ENCODE results near the gene OR56A5.

OR56A5 gene

GRCh38 chr11:5930614-5931013 is 37.7 kb downstream of the OR56A5 start:
- no peak overlapping the region for H3K27ac ChIP-seq (ENCODE audit: low read depth, low read length)
- no peaks in the 10 kb centered on the region for H3K36me3 ChIP-seq (ENCODE audit: control insufficient read depth, insufficient read depth, low read length)
- H2AK5ac ChIP-seq (ENCODE audit: low read length), result no peak overlapping the region
- H2BK5ac ChIP-seq (ENCODE audit: low read length), result no peak overlapping the region
- no peaks in the 10 kb centered on the region for H3K27me3 ChIP-seq (ENCODE audit: insufficient read depth, low read length, poor library complexity)
- H4K5ac ChIP-seq (ENCODE audit: low read length), result no peak overlapping the region
- H3K4me2 ChIP-seq (ENCODE audit: low read length), result no peak overlapping the region
- H3K9ac ChIP-seq (ENCODE audit: low read length), result no peak overlapping the region
- no peak overlapping the region for H2BK15ac ChIP-seq (replicated peaks; ENCODE audit: low read depth)
- H3K56ac ChIP-seq (ENCODE audit: low read length), result no peak overlapping the region
- no peaks in the 10 kb centered on the region for H3K4me1 ChIP-seq (ENCODE audit: control insufficient read depth, low read depth, low read length)
- no peak overlapping the region for H3K18ac ChIP-seq (ENCODE audit: low read length)
- H4K8ac ChIP-seq (ENCODE audit: low read depth, low read length), result no peak overlapping the region
- no peak overlapping the region for H3K23ac ChIP-seq (ENCODE audit: low read length)
- no peak overlapping the region for H2BK120ac ChIP-seq (ENCODE audit: low read depth, low read length)
- H3K79me2 ChIP-seq (ENCODE audit: control insufficient read depth, insufficient read depth, low read length), result no peaks in the 10 kb centered on the region
- no CpG with 5 or more reads among the region's 19 CpGs for WGBS (ENCODE audit: extremely low coverage, insufficient coverage, low lambda C conversion rate)
- H3K4me3 ChIP-seq (ENCODE audit: low read length), result no peak overlapping the region
- no peak for DNase-seq
- no peak overlapping the region for H3K4ac ChIP-seq (ENCODE audit: low read depth, low read length)
- no peaks in the 10 kb centered on the region for H3K79me1 ChIP-seq (ENCODE audit: low read length)

- Histone ChIP-seq H2BK5ac (ENCODE audit: low read length) (no peak overlapping the region), H3K79me1 (ENCODE audit: low read length) (no peaks in the 10 kb centered on the region), H3K27ac (ENCODE audit: low read depth, low read length) (no peak overlapping the region), H3K23ac (ENCODE audit: low read length) (no peak overlapping the region), H3K4ac (ENCODE audit: low read depth, low read length) (no peak overlapping the region), H2AK5ac (ENCODE audit: low read length) (no peak overlapping the region), H3K56ac (ENCODE audit: low read length) (no peak overlapping the region), H3K4me2 (ENCODE audit: low read length) (no peak overlapping the region), H3K18ac (ENCODE audit: low read length) (no peak overlapping the region), H3K36me3 (ENCODE audit: control insufficient read depth, insufficient read depth, low read length) (no peaks in the 10 kb centered on the region), H3K4me3 (ENCODE audit: low read length) (no peak overlapping the region), H4K8ac (ENCODE audit: low read depth, low read length) (no peak overlapping the region), H3K4me1 (ENCODE audit: control insufficient read depth, low read depth, low read length) (no peaks in the 10 kb centered on the region), H3K27me3 (ENCODE audit: insufficient read depth, low read length, poor library complexity) (no peaks in the 10 kb centered on the region), H3K9ac (ENCODE audit: low read length) (no peak overlapping the region), H2BK15ac (replicated peaks; ENCODE audit: low read depth) (no peak overlapping the region), H3K79me2 (ENCODE audit: control insufficient read depth, insufficient read depth, low read length) (no peaks in the 10 kb centered on the region), H4K5ac (ENCODE audit: low read length) (no peak overlapping the region), H2BK120ac (ENCODE audit: low read depth, low read length) (no peak overlapping the region)
- DNase-seq, result no peak
- WGBS (ENCODE audit: extremely low coverage, insufficient coverage, low lambda C conversion rate), result no CpG with 5 or more reads among the region's 31 CpGs
Measured at GRCh38 chr11:5929571-5930368, 38.5 kb downstream of the OR56A5 start.

GRCh38 chr11:5928811-5929210 is 39.5 kb downstream of the OR56A5 start:
- Histone ChIP-seq H2BK15ac (replicated peaks; ENCODE audit: low read depth) (no peak overlapping the region), H3K56ac (ENCODE audit: low read length) (no peak overlapping the region), H3K27me3 (ENCODE audit: insufficient read depth, low read length, poor library complexity) (no peaks in the 10 kb centered on the region), H4K8ac (ENCODE audit: low read depth, low read length) (no peak overlapping the region), H3K27ac (ENCODE audit: low read depth, low read length) (no peak overlapping the region), H3K18ac (ENCODE audit: low read length) (no peak overlapping the region), H2AK5ac (ENCODE audit: low read length) (no peak overlapping the region), H2BK120ac (ENCODE audit: low read depth, low read length) (no peak overlapping the region), H3K4ac (ENCODE audit: low read depth, low read length) (no peak overlapping the region), H3K4me2 (ENCODE audit: low read length) (no peak overlapping the region), H3K4me1 (ENCODE audit: control insufficient read depth, low read depth, low read length) (no peaks in the 10 kb centered on the region), H3K79me1 (ENCODE audit: low read length) (no peaks in the 10 kb centered on the region), H3K36me3 (ENCODE audit: control insufficient read depth, insufficient read depth, low read length) (no peaks in the 10 kb centered on the region), H3K9ac (ENCODE audit: low read length) (no peak overlapping the region), H2BK5ac (ENCODE audit: low read length) (no peak overlapping the region), H3K23ac (ENCODE audit: low read length) (no peak overlapping the region), H3K4me3 (ENCODE audit: low read length) (no peak overlapping the region), H3K79me2 (ENCODE audit: control insufficient read depth, insufficient read depth, low read length) (no peaks in the 10 kb centered on the region), H4K5ac (ENCODE audit: low read length) (no peak overlapping the region)
- DNase-seq, result no peak
- WGBS (ENCODE audit: extremely low coverage, insufficient coverage, low lambda C conversion rate), result no CpG with 5 or more reads among the region's 15 CpGs

- H3K27ac ChIP-seq (ENCODE audit: low read depth, low read length), result no peak overlapping the region
- H3K79me1 ChIP-seq (ENCODE audit: low read length), result no peaks in the 10 kb centered on the region
Measured at GRCh38 chr11:5928271-5928670, 40.0 kb downstream of the OR56A5 start.

GRCh38 chr11:5923794-5924193 is 44.5 kb downstream of the OR56A5 start:
- no peak overlapping the region for H3K4me3 ChIP-seq (ENCODE audit: low read length)
- DNase-seq, result peak; percentile 3
- no peak overlapping the region for H3K9ac ChIP-seq (ENCODE audit: low read length)
- H3K79me1 ChIP-seq (ENCODE audit: low read length), result no peaks in the 10 kb centered on the region
- H3K56ac ChIP-seq (ENCODE audit: low read length), result no peak overlapping the region
- H2BK5ac ChIP-seq (ENCODE audit: low read length), result no peak overlapping the region
- H3K4me1 ChIP-seq (ENCODE audit: control insufficient read depth, low read depth, low read length), result no peaks in the 10 kb centered on the region
- H3K27me3 ChIP-seq (ENCODE audit: insufficient read depth, low read length, poor library complexity), result no peaks in the 10 kb centered on the region
- no peak overlapping the region for H3K18ac ChIP-seq (ENCODE audit: low read length)
- H3K27ac ChIP-seq (ENCODE audit: low read depth, low read length), result no peak overlapping the region
- H3K4ac ChIP-seq (ENCODE audit: low read depth, low read length), result no peak overlapping the region
- no peak overlapping the region for H3K23ac ChIP-seq (ENCODE audit: low read length)
- H2BK120ac ChIP-seq (ENCODE audit: low read depth, low read length), result no peak overlapping the region
- H3K4me2 ChIP-seq (ENCODE audit: low read length), result no peak overlapping the region
- H3K36me3 ChIP-seq (ENCODE audit: control insufficient read depth, insufficient read depth, low read length), result no peaks in the 10 kb centered on the region
- H2BK15ac ChIP-seq (replicated peaks; ENCODE audit: low read depth), result no peak overlapping the region
- H4K8ac ChIP-seq (ENCODE audit: low read depth, low read length), result no peak overlapping the region
- no peaks in the 10 kb centered on the region for H3K79me2 ChIP-seq (ENCODE audit: control insufficient read depth, insufficient read depth, low read length)
- no peak overlapping the region for H4K5ac ChIP-seq (ENCODE audit: low read length)
- no peak overlapping the region for H2AK5ac ChIP-seq (ENCODE audit: low read length)

More at GRCh38 chr11:5928271-5928670, 40.0 kb downstream of the OR56A5 start:
- H2BK120ac ChIP-seq (ENCODE audit: low read depth, low read length), result no peak overlapping the region
- no peaks in the 10 kb centered on the region for H3K4me1 ChIP-seq (ENCODE audit: control insufficient read depth, low read depth, low read length)
- no peak overlapping the region for H2BK5ac ChIP-seq (ENCODE audit: low read length)
- WGBS (ENCODE audit: extremely low coverage, insufficient coverage, low lambda C conversion rate), result no CpG with 5 or more reads among the region's 17 CpGs
- H3K9ac ChIP-seq (ENCODE audit: low read length), result no peak overlapping the region
- H2BK15ac ChIP-seq (replicated peaks; ENCODE audit: low read depth), result no peak overlapping the region
- H3K36me3 ChIP-seq (ENCODE audit: control insufficient read depth, insufficient read depth, low read length), result no peaks in the 10 kb centered on the region
- no peak overlapping the region for H4K5ac ChIP-seq (ENCODE audit: low read length)
- H3K4me3 ChIP-seq (ENCODE audit: low read length), result no peak overlapping the region
- no peaks in the 10 kb centered on the region for H3K27me3 ChIP-seq (ENCODE audit: insufficient read depth, low read length, poor library complexity)
- no peak overlapping the region for H4K8ac ChIP-seq (ENCODE audit: low read depth, low read length)
- H3K4ac ChIP-seq (ENCODE audit: low read depth, low read length), result no peak overlapping the region
- no peak overlapping the region for H3K56ac ChIP-seq (ENCODE audit: low read length)
- no peak overlapping the region for H2AK5ac ChIP-seq (ENCODE audit: low read length)
- H3K18ac ChIP-seq (ENCODE audit: low read length), result no peak overlapping the region
- no peak for DNase-seq
- no peak overlapping the region for H3K23ac ChIP-seq (ENCODE audit: low read length)
- no peaks in the 10 kb centered on the region for H3K79me2 ChIP-seq (ENCODE audit: control insufficient read depth, insufficient read depth, low read length)
- H3K4me2 ChIP-seq (ENCODE audit: low read length), result no peak overlapping the region

GRCh38 chr11:5923427-5923776 is 44.9 kb downstream of the OR56A5 start:
- no peaks in the 10 kb centered on the region for H3K27me3 ChIP-seq (ENCODE audit: insufficient read depth, low read length, poor library complexity)
- no peak overlapping the region for H2BK15ac ChIP-seq (replicated peaks; ENCODE audit: low read depth)
- no peak overlapping the region for H3K4me3 ChIP-seq (ENCODE audit: low read length)
- no peak overlapping the region for H3K23ac ChIP-seq (ENCODE audit: low read length)
- no peak overlapping the region for H4K5ac ChIP-seq (ENCODE audit: low read length)
- no peak overlapping the region for H3K56ac ChIP-seq (ENCODE audit: low read length)
- no peaks in the 10 kb centered on the region for H3K4me1 ChIP-seq (ENCODE audit: control insufficient read depth, low read depth, low read length)
- H3K36me3 ChIP-seq (ENCODE audit: control insufficient read depth, insufficient read depth, low read length), result no peaks in the 10 kb centered on the region
- no peak overlapping the region for H3K27ac ChIP-seq (ENCODE audit: low read depth, low read length)
- H3K18ac ChIP-seq (ENCODE audit: low read length), result no peak overlapping the region
- DNase-seq, result no peak
- H2AK5ac ChIP-seq (ENCODE audit: low read length), result no peak overlapping the region
- H3K79me1 ChIP-seq (ENCODE audit: low read length), result no peaks in the 10 kb centered on the region
- no peak overlapping the region for H2BK5ac ChIP-seq (ENCODE audit: low read length)
- no peak overlapping the region for H3K4me2 ChIP-seq (ENCODE audit: low read length)
- no peak overlapping the region for H2BK120ac ChIP-seq (ENCODE audit: low read depth, low read length)
- no peak overlapping the region for H3K4ac ChIP-seq (ENCODE audit: low read depth, low read length)
- H3K9ac ChIP-seq (ENCODE audit: low read length), result no peak overlapping the region
- H4K8ac ChIP-seq (ENCODE audit: low read depth, low read length), result no peak overlapping the region
- no peaks in the 10 kb centered on the region for H3K79me2 ChIP-seq (ENCODE audit: control insufficient read depth, insufficient read depth, low read length)
